GM20000 (cell line): ENCODE data around the gene QDPR.

Source experiments
- DNase-seq: peaks from one replicate; pipeline ENCODE4 v3.0.0; 2012; ENCODE audit warnings: low spot score
- CTCF ChIP-seq: IDR thresholded peaks from 2 replicates; pipeline ENCODE4 v1.5.1; 2012; ENCODE audit warnings: mild to moderate bottlenecking, control low read depth; ENCODE audit errors: extremely low read depth, missing control alignments

The QDPR gene

GRCh38 chr4:17511950-17512795 is at the start of gene QDPR:
Gene QDPR (minus strand): TSS chr4:17512090. CDS start chr4:17512054, 36 bp downstream.
- TF ChIP-seq CTCF: peak; percentile 57
- peak; percentile 91 for DNase-seq

GRCh38 chr4:17561195-17561909 is 49.5 kb upstream of the QDPR start:
- DNase-seq: no peak
- TF ChIP-seq CTCF: no peak

- DNase-seq: no peak
- TF ChIP-seq CTCF: no peak
These were observed 48.3 kb upstream of the QDPR start for GRCh38 chr4:17560065-17560673.

- DNase-seq: no peak
- no peak for TF ChIP-seq CTCF
These were observed 47.8 kb upstream of the QDPR start for GRCh38 chr4:17559709-17560048.

GRCh38 chr4:17558941-17559708 is 47.2 kb upstream of the QDPR start:
- TF ChIP-seq CTCF: no peak
- no peak for DNase-seq

- TF ChIP-seq CTCF: no peak
- no peak for DNase-seq
These were observed 46.0 kb upstream of the QDPR start for GRCh38 chr4:17557880-17558279.
